ENCODE results near the gene STK10.
A peak's percentile ranks its signal among the peaks of the same experiment; 100 is the strongest.
"Not testable (repeated sequence)": the region's sequence is repeated elsewhere in the genome, so short reads cannot be mapped to it uniquely, and the experiment has no call there.

STK10 gene

GRCh38 chr5:172199446-172199845, 11.4 kb upstream of the STK10 start:
- H3K9me3 ChIP-seq (ENCODE audit: insufficient read depth, low read length) = no peaks in the 10 kb centered on the region

GRCh38 chr5:172197775-172198174, 9.8 kb upstream of the STK10 start:
- not testable (repeated sequence) for H3K27ac ChIP-seq (ENCODE audit: low read length); H3K4me2 ChIP-seq (ENCODE audit: low read length); H2AFZ ChIP-seq (ENCODE audit: low read depth, low read length); H3K9me3 ChIP-seq (ENCODE audit: insufficient read depth, low read length); H3K36me3 ChIP-seq (replicated peaks; ENCODE audit: low read depth, low read length); H3K27me3 ChIP-seq (ENCODE audit: low read depth, low read length); H3K9ac ChIP-seq (ENCODE audit: low read length); H3K79me2 ChIP-seq (ENCODE audit: low read length); H4K20me1 ChIP-seq (ENCODE audit: insufficient read depth, low read length); H3K4me3 ChIP-seq (ENCODE audit: low read length)
- peaks cover 28% of the 10 kb centered on the region for H3K4me1 ChIP-seq (ENCODE audit: low read length)

More at GRCh38 chr5:172199446-172199845, 11.4 kb upstream of the STK10 start:
- H3K4me1 ChIP-seq (ENCODE audit: low read length) = peaks cover 28% of the 10 kb centered on the region
- peak overlapping the region; percentile 17; the same call in 1 of the 2 replicates for H3K27ac ChIP-seq (ENCODE audit: low read length)
- TF ChIP-seq EZH2phosphoT487 (IDR thresholded peaks at IDR 0.05; ENCODE audit: low read depth) = no peak
- no peak for TF ChIP-seq CTCF (IDR thresholded peaks at IDR 0.05; ENCODE audit: low read depth, low read length)
- H4K20me1 ChIP-seq (ENCODE audit: insufficient read depth, low read length) = no peaks in the 10 kb centered on the region
- H2AFZ ChIP-seq (ENCODE audit: low read depth, low read length) = no peak overlapping the region; the same call in 1 of the 2 replicates
- peak overlapping the region; percentile 78 for H3K4me2 ChIP-seq (ENCODE audit: low read length)
- H3K9ac ChIP-seq (ENCODE audit: low read length) = peak overlapping the region; percentile 7; the same call in 1 of the 2 replicates
- no peaks in the 10 kb centered on the region for H3K27me3 ChIP-seq (ENCODE audit: low read depth, low read length)
- H3K79me2 ChIP-seq (ENCODE audit: low read length) = no peaks in the 10 kb centered on the region
- no peaks in the 10 kb centered on the region for H3K36me3 ChIP-seq (replicated peaks; ENCODE audit: low read depth, low read length)
- peak overlapping the region; percentile 70 for H3K4me3 ChIP-seq (ENCODE audit: low read length)

- no peaks in the 10 kb centered on the region for H4K20me1 ChIP-seq (ENCODE audit: insufficient read depth, low read length)
These were observed 7.2 kb upstream of the STK10 start for GRCh38 chr5:172194985-172195774.

GRCh38 chr5:172193872-172194271, 5.8 kb upstream of the STK10 start, which contains the start of gene EFCAB9:
TSS of gene EFCAB9 (plus strand) at chr5:172194172. CDS start at chr5:172194173, 1 bp downstream.
- Histone ChIP-seq H3K79me2 (ENCODE audit: low read length) (no peaks in the 10 kb centered on the region), H3K4me3 (ENCODE audit: low read length) (no peak within 1 kb of the TSS), H3K27ac (ENCODE audit: low read length) (no peak within 1 kb of the TSS), H3K4me1 (ENCODE audit: low read length) (peaks cover under 1% of the 10 kb centered on the region), H3K27me3 (ENCODE audit: low read depth, low read length) (0 out of 2 replicates have a peak, but pooled peaks cover 3% of the 10 kb centered on the region), H3K36me3 (replicated peaks; ENCODE audit: low read depth, low read length) (no peaks in the 10 kb centered on the region), H3K9me3 (ENCODE audit: insufficient read depth, low read length) (no peaks in the 10 kb centered on the region), H2AFZ (ENCODE audit: low read depth, low read length) (no peak within 1 kb of the TSS), H3K9ac (ENCODE audit: low read length) (no peak within 1 kb of the TSS), H3K4me2 (ENCODE audit: low read length) (no peak within 1 kb of the TSS), H4K20me1 (ENCODE audit: insufficient read depth, low read length) (no peaks in the 10 kb centered on the region)
- no peak for TF ChIP-seq CTCF (IDR thresholded peaks at IDR 0.05; ENCODE audit: low read depth, low read length)
- no peak for TF ChIP-seq EZH2phosphoT487 (IDR thresholded peaks at IDR 0.05; ENCODE audit: low read depth)

More at GRCh38 chr5:172194985-172195774, 7.2 kb upstream of the STK10 start:
- no peak overlapping the region for H2AFZ ChIP-seq (ENCODE audit: low read depth, low read length)
- H3K9ac ChIP-seq (ENCODE audit: low read length) = no peak overlapping the region
- H3K27ac ChIP-seq (ENCODE audit: low read length) = no peak overlapping the region
- peaks cover 14% of the 10 kb centered on the region for H3K4me1 ChIP-seq (ENCODE audit: low read length)
- TF ChIP-seq CTCF (IDR thresholded peaks at IDR 0.05; ENCODE audit: low read depth, low read length) (no peak), EZH2phosphoT487 (IDR thresholded peaks at IDR 0.05; ENCODE audit: low read depth) (no peak)
- no peaks in the 10 kb centered on the region for H3K9me3 ChIP-seq (ENCODE audit: insufficient read depth, low read length)
- 0 out of 2 replicates have a peak, but pooled peaks cover 3% of the 10 kb centered on the region for H3K27me3 ChIP-seq (ENCODE audit: low read depth, low read length)
- H3K4me2 ChIP-seq (ENCODE audit: low read length) = no peak overlapping the region
- no peak overlapping the region for H3K4me3 ChIP-seq (ENCODE audit: low read length)
- no peaks in the 10 kb centered on the region for H3K36me3 ChIP-seq (replicated peaks; ENCODE audit: low read depth, low read length)
- H3K79me2 ChIP-seq (ENCODE audit: low read length) = no peaks in the 10 kb centered on the region

Data from OCI-LY3 (cell line).